PC-9 (cell line): ENCODE measurements around the gene RBX1.

Experiments used
- CTCF ChIP-seq: fragments of 200-600 bp; sonication (generic); conservative IDR thresholded peaks from 2 replicates; pipeline ENCODE4 v1.6.1; 2017; ENCODE audit warnings: mixed run types, antibody characterized with exemption, mild to moderate bottlenecking, moderate library complexity
- EZH2 ChIP-seq: fragments of 200-600 bp; sonication (generic); IDR thresholded peaks from 2 replicates; pipeline ENCODE4 v1.8.0; 2017; ENCODE audit warnings: antibody characterized with exemption, low read depth

- TF ChIP-seq CTCF (no peak), EZH2 (no peak)
Measured at GRCh38 chr22:41001722-41002122, 50.5 kb downstream of the RBX1 start.
